ENCODE results near the gene IFT172. TPM values are rescaled to one million over a fixed set of nuclear protein-coding genes. Genes with fewer than 3 reads are reported as not detected.
A peak's percentile ranks its signal among the peaks of the same experiment; 100 is the strongest.

Gene IFT172
- total and polyA plus RNA-seq, 2 donors (not counting 1 experiment from before 2014, with no cell fraction given): 21.4 to 33.3 TPM

DNA sequence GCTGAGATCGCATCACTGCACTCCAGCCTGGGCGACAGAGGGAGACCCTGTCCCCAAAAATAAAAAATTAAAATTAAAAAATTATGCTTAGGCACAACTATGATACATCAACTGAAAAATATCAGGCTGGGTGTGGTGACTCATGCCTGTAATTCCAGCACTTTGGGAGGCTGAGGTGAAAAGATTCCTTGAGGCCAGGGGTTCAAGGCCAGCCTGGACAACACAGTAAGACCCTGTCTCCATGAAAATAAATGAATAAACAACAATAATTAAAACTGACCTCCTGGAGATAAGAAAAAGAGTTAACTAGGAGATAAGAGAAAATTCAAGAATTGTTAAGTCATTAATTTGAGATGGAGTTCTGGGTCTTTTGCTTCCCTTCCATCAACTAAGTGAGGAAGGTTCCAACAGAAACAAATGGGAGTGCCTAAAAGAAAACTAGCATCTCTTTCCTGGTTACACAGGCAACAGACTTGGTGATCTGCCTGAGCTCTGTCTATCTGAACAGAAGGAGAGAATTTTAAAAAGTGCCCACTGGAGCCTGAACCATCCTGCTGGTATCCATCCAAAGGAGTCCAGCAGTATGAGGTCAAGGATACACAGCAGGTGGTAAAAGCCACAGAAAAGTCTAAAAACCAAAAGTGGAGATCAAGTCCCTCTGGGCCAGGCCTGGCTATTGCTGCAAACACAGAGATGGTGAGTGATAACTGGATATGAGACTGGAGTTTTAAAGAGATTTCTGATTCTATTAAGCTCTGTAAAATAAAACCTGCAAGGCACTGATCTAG lies 89.0 kb downstream of the IFT172 start:
- Mint-ChIP-seq H3K27ac (no peak overlapping the region), H3K4me1 (peaks cover 18% of the 10 kb centered on the region), H3K27me3 (no peaks in the 10 kb centered on the region), H3K4me3 (no peak overlapping the region), H3K9me3 (ENCODE audit: insufficient read depth) (no peaks in the 10 kb centered on the region)
- Histone ChIP-seq H3K9ac (ENCODE audit: low read length) (no peak overlapping the region), H3K4me3 (ENCODE audit: control extremely low read depth in 1 of 5, extremely low read depth in 1 of 5, insufficient read depth in 1 of 5, low read depth in 2 of 5, low read length in 4 of 5) (no peak overlapping the region), H3K27ac (ENCODE audit: low read length in 2 of 2) (no peak overlapping the region), H3K27me3 (replicated peaks in 1 of 4; ENCODE audit: control extremely low read depth in 1 of 4, control insufficient read depth in 3 of 4, insufficient read depth in 4 of 4, low read length in 3 of 4) (no peaks in the 10 kb centered on the region), H3K79me2 (ENCODE audit: control insufficient read depth, insufficient read depth, low read length) (peaks cover 98% of the 10 kb centered on the region), H2AFZ (ENCODE audit: insufficient read depth, low read depth, low read length, poor library complexity, severe bottlenecking) (no peak overlapping the region), H3K36me3 (replicated peaks in 1 of 2; ENCODE audit: control extremely low read depth in 1 of 2, control insufficient read depth in 1 of 2, extremely low read depth in 1 of 2, insufficient read depth in 2 of 2, low read length in 1 of 2) (peaks cover 2 to 7% of the 10 kb centered on the region in 2 experiments), H3K4me2 (replicated peaks; ENCODE audit: low read depth, low read length, poor library complexity, severe bottlenecking) (no peak overlapping the region), H3K4me1 (ENCODE audit: control insufficient read depth in 2 of 2, insufficient read depth in 2 of 2, low read length in 2 of 2) (peaks cover 0 to 2% of the 10 kb centered on the region in 2 donors), H4K20me1 (ENCODE audit: control insufficient read depth, insufficient read depth, low read length, poor library complexity, severe bottlenecking) (peaks cover 42% of the 10 kb centered on the region), H3K9me3 (ENCODE audit: control extremely low read depth in 1 of 3, control insufficient read depth in 2 of 3, insufficient read depth in 1 of 3, low read length in 2 of 3) (no peaks in the 10 kb centered on the region)
- no peak for TF ChIP-seq EZH2 (IDR thresholded peaks at IDR 0.05; ENCODE audit: borderline replicate concordance, insufficient read depth, low read depth, low read length, poor library complexity, severe bottlenecking)
- TF ChIP-seq, protein P1, sequence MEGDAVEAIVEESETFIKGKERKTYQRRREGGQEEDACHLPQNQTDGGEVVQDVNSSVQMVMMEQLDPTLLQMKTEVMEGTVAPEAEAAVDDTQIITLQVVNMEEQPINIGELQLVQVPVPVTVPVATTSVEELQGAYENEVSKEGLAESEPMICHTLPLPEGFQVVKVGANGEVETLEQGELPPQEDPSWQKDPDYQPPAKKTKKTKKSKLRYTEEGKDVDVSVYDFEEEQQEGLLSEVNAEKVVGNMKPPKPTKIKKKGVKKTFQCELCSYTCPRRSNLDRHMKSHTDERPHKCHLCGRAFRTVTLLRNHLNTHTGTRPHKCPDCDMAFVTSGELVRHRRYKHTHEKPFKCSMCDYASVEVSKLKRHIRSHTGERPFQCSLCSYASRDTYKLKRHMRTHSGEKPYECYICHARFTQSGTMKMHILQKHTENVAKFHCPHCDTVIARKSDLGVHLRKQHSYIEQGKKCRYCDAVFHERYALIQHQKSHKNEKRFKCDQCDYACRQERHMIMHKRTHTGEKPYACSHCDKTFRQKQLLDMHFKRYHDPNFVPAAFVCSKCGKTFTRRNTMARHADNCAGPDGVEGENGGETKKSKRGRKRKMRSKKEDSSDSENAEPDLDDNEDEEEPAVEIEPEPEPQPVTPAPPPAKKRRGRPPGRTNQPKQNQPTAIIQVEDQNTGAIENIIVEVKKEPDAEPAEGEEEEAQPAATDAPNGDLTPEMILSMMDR (IDR thresholded peaks at IDR 0.05): no peak
- POLR2A ChIA-PET: no interaction called here
- ATAC-seq (ENCODE audit: low read depth): no peak
- CTCF ChIA-PET: no interaction called here
- DNase-seq: no peak
- no CpG with 5 or more reads among the region's 2 CpGs for WGBS (ENCODE audit: insufficient coverage)
- intact Hi-C loops (cut with micrococcal nuclease): loop anchor here (10.0 kb wide), 1 partner anchor 186 kb away; the partner anchor contains the start of genes ATRAID, CAD and SLC5A6

DNA sequence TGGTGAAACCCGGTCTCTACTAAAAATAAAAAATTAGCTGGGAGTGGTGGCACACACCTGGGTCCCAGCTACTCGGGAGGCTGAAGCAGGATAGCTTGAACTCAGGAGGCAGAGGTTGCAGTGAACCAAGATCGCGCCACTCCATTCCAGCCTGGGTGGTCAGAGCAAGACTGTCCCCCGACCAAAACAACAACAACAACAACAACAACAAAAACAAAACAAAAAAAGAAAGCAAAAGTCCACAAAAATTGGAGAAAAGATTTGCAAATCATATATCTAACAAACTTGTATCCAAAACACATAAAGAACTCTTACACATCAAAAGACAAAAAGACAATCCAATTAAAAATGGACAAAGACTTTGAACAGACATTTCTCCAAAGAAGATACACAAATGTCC lies 90.6 kb downstream of the IFT172 start:
- H3K27me3 Mint-ChIP-seq: no peaks in the 10 kb centered on the region
- H4K20me1 ChIP-seq (ENCODE audit: control insufficient read depth, insufficient read depth, low read length, poor library complexity, severe bottlenecking): peaks cover 42% of the 10 kb centered on the region
- peaks cover 2% of the 10 kb centered on the region in 2 experiments for H3K36me3 ChIP-seq (replicated peaks in 1 of 2; ENCODE audit: control extremely low read depth in 1 of 2, control insufficient read depth in 1 of 2, extremely low read depth in 1 of 2, insufficient read depth in 2 of 2, low read length in 1 of 2)
- ATAC-seq (ENCODE audit: low read depth): no peak
- H3K9me3 ChIP-seq (ENCODE audit: control extremely low read depth in 1 of 3, control insufficient read depth in 2 of 3, insufficient read depth in 1 of 3, low read length in 2 of 3): no peaks in the 10 kb centered on the region
- H3K4me1 ChIP-seq (ENCODE audit: control insufficient read depth in 2 of 2, insufficient read depth in 2 of 2, low read length in 2 of 2): peaks cover 0 to 2% of the 10 kb centered on the region in 2 donors
- POLR2A ChIA-PET: no interaction called here
- H3K27ac Mint-ChIP-seq: peak overlapping the region; percentile 26
- no peak overlapping the region for H3K4me2 ChIP-seq (replicated peaks; ENCODE audit: low read depth, low read length, poor library complexity, severe bottlenecking)
- no peak overlapping the region for H3K4me3 ChIP-seq (ENCODE audit: control extremely low read depth in 1 of 5, extremely low read depth in 1 of 5, insufficient read depth in 1 of 5, low read depth in 2 of 5, low read length in 4 of 5)
- no peak for DNase-seq
- no peak overlapping the region for H3K4me3 Mint-ChIP-seq
- no peak overlapping the region for H3K27ac ChIP-seq (ENCODE audit: low read length in 2 of 2)
- no peak overlapping the region for H3K9ac ChIP-seq (ENCODE audit: low read length)
- TF ChIP-seq, protein P1 (IDR thresholded peaks at IDR 0.05): no peak
- TF ChIP-seq EZH2 (IDR thresholded peaks at IDR 0.05; ENCODE audit: borderline replicate concordance, insufficient read depth, low read depth, low read length, poor library complexity, severe bottlenecking): no peak
- peaks cover 18% of the 10 kb centered on the region for H3K4me1 Mint-ChIP-seq
- 96% methylated on average over 4 of the region's 5 CpGs for WGBS (ENCODE audit: insufficient coverage)
- CTCF ChIA-PET: no interaction called here
- H3K79me2 ChIP-seq (ENCODE audit: control insufficient read depth, insufficient read depth, low read length): peaks cover 98% of the 10 kb centered on the region
- no peaks in the 10 kb centered on the region for H3K27me3 ChIP-seq (replicated peaks in 1 of 4; ENCODE audit: control extremely low read depth in 1 of 4, control insufficient read depth in 3 of 4, insufficient read depth in 4 of 4, low read length in 3 of 4)
- no peaks in the 10 kb centered on the region for H3K9me3 Mint-ChIP-seq (ENCODE audit: insufficient read depth)
- intact Hi-C loops (cut with micrococcal nuclease): no loop called here
- H2AFZ ChIP-seq (ENCODE audit: insufficient read depth, low read depth, low read length, poor library complexity, severe bottlenecking): no peak overlapping the region

All from B cell (primary cell).